Skeletal muscle tissue (tissue), 4 donors: ENCODE results near the gene MRPL30. TPM values are rescaled to one million over a fixed set of nuclear protein-coding genes. Genes with fewer than 3 reads are reported as not detected.
"Not testable (repeated sequence)": the region's sequence is repeated elsewhere in the genome, so short reads cannot be mapped to it uniquely, and the experiment has no call there.

Experiments used
- H3K27ac ChIP-seq: one replicate; pipeline ENCODE4 v1.7.0; 2013; ENCODE audit warnings: mild to moderate bottlenecking, low read depth, low read length, inconsistent platforms
- H3K27me3 ChIP-seq, 3 donors: one replicate each; pipeline ENCODE4 v1.7.0; 2013; ENCODE audit warnings: low read length in 3 of 3; ENCODE audit not compliant: control insufficient read depth in 3 of 3, insufficient read depth in 3 of 3
- H3K36me3 ChIP-seq, 3 donors: one replicate each; pipeline ENCODE4 v1.7.0; 2013; ENCODE audit warnings: low read length in 3 of 3; ENCODE audit not compliant: control insufficient read depth in 3 of 3, insufficient read depth in 3 of 3
- H3K4me1 ChIP-seq, 3 donors: one replicate each; pipeline ENCODE4 v1.7.0; 2013; ENCODE audit warnings: low read length in 3 of 3, mild to moderate bottlenecking in 3 of 3; ENCODE audit not compliant: control insufficient read depth in 3 of 3, insufficient read depth in 3 of 3
- H3K4me3 ChIP-seq, 3 donors: one replicate each; pipeline ENCODE4 v1.7.0; 2013; ENCODE audit warnings: low read length in 3 of 3
- H3K9ac ChIP-seq, 3 donors: one replicate each; pipeline ENCODE4 v1.7.0; 2013; ENCODE audit warnings: low read length in 3 of 3, mild to moderate bottlenecking in 3 of 3, moderate library complexity in 2 of 3, low read depth in 1 of 3
- H3K9me3 ChIP-seq, 3 donors: one replicate each; pipeline ENCODE4 v1.7.0; 2013; ENCODE audit warnings: low read length in 3 of 3; ENCODE audit not compliant: control insufficient read depth in 3 of 3
- total RNA-seq: library from RNA; depleted of rRNA; stranded (reverse); fragments of >200 nt; gene quantifications from one replicate; pipeline ENCODE4 v1.2.3, GENCODE V29; 2014
- donor health status: Osteomylitis.

Gene MRPL30
- 48.0 TPM for total RNA-seq

- H3K9me3 ChIP-seq: no peaks in the 10 kb centered on the region
Measured at GRCh38 chr2:99180755-99181623, at the start of gene MRPL30, which contains the start of gene MITD1. MRPL30 (plus strand) TSS chr2:99181184; CDS start chr2:99186204, 5,020 bp downstream. MITD1 (minus strand) TSS chr2:99181058; CDS start chr2:99180981, 77 bp downstream.

GRCh38 chr2:99135044-99135556, 45.9 kb upstream of the MRPL30 start:
- not testable (repeated sequence) for H3K4me3 ChIP-seq, H3K36me3 ChIP-seq, H3K9ac ChIP-seq, H3K4me1 ChIP-seq, H3K27me3 ChIP-seq, H3K27ac ChIP-seq, H3K9me3 ChIP-seq

More at GRCh38 chr2:99180755-99181623, at the start of gene MRPL30, which contains the start of gene MITD1:
- Histone ChIP-seq H3K4me1 (peaks cover 14 to 30% (median 20%) of the 10 kb centered on the region in 3 donors), H3K27me3 (no peaks in the 10 kb centered on the region), H3K36me3 (no peaks in the 10 kb centered on the region), H3K27ac (peak within 1 kb of the TSS; percentile 72), H3K9ac (peak within 1 kb of the TSS; percentile 90 to 99 (median 96)), H3K4me3 (peak within 1 kb of the TSS; percentile 99 to 100 (median 99))

- Histone ChIP-seq H3K27ac (no peak overlapping the region), H3K9me3 (no peaks in the 10 kb centered on the region), H3K4me3 (no peak overlapping the region), H3K36me3 (no peaks in the 10 kb centered on the region), H3K27me3 (no peaks in the 10 kb centered on the region), H3K9ac (no peak overlapping the region), H3K4me1 (peaks cover 3 to 15% (median 8%) of the 10 kb centered on the region in 3 donors)
Measured at GRCh38 chr2:99139003-99139402, 42.0 kb upstream of the MRPL30 start.

GRCh38 chr2:99140056-99140859, 40.7 kb upstream of the MRPL30 start:
- no peaks in the 10 kb centered on the region for H3K27me3 ChIP-seq
- H3K9me3 ChIP-seq: no peaks in the 10 kb centered on the region
- H3K4me3 ChIP-seq: peak overlapping the region; percentile 80 to 92 (median 85)
- no peaks in the 10 kb centered on the region for H3K36me3 ChIP-seq
- H3K9ac ChIP-seq: peak overlapping the region; percentile 71 to 82 (median 74)
- H3K4me1 ChIP-seq: peaks cover 3 to 15% (median 8%) of the 10 kb centered on the region in 3 donors
- no peak overlapping the region for H3K27ac ChIP-seq

GRCh38 chr2:99140860-99141109, 40.2 kb upstream of the MRPL30 start:
- Histone ChIP-seq H3K36me3 (no peaks in the 10 kb centered on the region), H3K4me3 (peak overlapping the region; percentile 80 to 92 (median 85)), H3K9me3 (no peaks in the 10 kb centered on the region), H3K27ac (no peak overlapping the region), H3K27me3 (no peaks in the 10 kb centered on the region), H3K4me1 (peaks cover 3 to 15% (median 8%) of the 10 kb centered on the region in 3 donors), H3K9ac (peak overlapping the region; percentile 71 to 82 (median 74))

- no peaks in the 10 kb centered on the region for H3K36me3 ChIP-seq
- peak within 1 kb of the TSS; percentile 46 for H3K27ac ChIP-seq
- peak within 1 kb of the TSS; percentile 80 to 92 (median 85) for H3K4me3 ChIP-seq
- H3K9ac ChIP-seq: peak within 1 kb of the TSS; percentile 71 to 82 (median 74)
- H3K27me3 ChIP-seq: no peaks in the 10 kb centered on the region
- H3K4me1 ChIP-seq: peaks cover 3 to 15% (median 8%) of the 10 kb centered on the region in 3 donors
- H3K9me3 ChIP-seq: no peaks in the 10 kb centered on the region
Measured at GRCh38 chr2:99141110-99142108, 39.6 kb upstream of the MRPL30 start, which contains the start of gene C2orf15. C2orf15 (plus strand) TSS chr2:99141707; CDS start chr2:99150559, 8,852 bp downstream.

- no peak overlapping the region for H3K9ac ChIP-seq
- H3K27ac ChIP-seq: no peak overlapping the region
- no peaks in the 10 kb centered on the region for H3K9me3 ChIP-seq
Measured at GRCh38 chr2:99150706-99151105, 30.3 kb upstream of the MRPL30 start.

GRCh38 chr2:99152199-99152895, 28.6 kb upstream of the MRPL30 start:
- H3K9me3 ChIP-seq: no peaks in the 10 kb centered on the region
- no peaks in the 10 kb centered on the region for H3K27me3 ChIP-seq
- no peak overlapping the region for H3K4me3 ChIP-seq
- no peak overlapping the region for H3K27ac ChIP-seq
- peaks cover 10 to 30% (median 15%) of the 10 kb centered on the region in 3 donors for H3K4me1 ChIP-seq
- no peak overlapping the region for H3K9ac ChIP-seq
- H3K36me3 ChIP-seq: peaks cover 4 to 8% (median 7%) of the 10 kb centered on the region in 3 donors

More at GRCh38 chr2:99150706-99151105, 30.3 kb upstream of the MRPL30 start:
- H3K36me3 ChIP-seq: no peaks in the 10 kb centered on the region
- no peak overlapping the region for H3K4me3 ChIP-seq
- H3K27me3 ChIP-seq: no peaks in the 10 kb centered on the region
- peaks cover 6 to 26% (median 11%) of the 10 kb centered on the region in 3 donors for H3K4me1 ChIP-seq
